Colonic mucosa (tissue), 4 donors: ENCODE results near the gene GPC5. TPM values are rescaled to one million over a fixed set of nuclear protein-coding genes. Genes with fewer than 3 reads are reported as not detected.

ENCODE experiments used
- DNase-seq: peaks from one replicate; pipeline ENCODE4 v3.0.0-alpha.2; 2020
- H3K27ac ChIP-seq: fragments of 200-600 bp; one replicate; pipeline ENCODE4 v1.8.0; 2021
- H3K27me3 ChIP-seq: fragments of 200-600 bp; one replicate; pipeline ENCODE4 v1.8.0; 2021
- H3K36me3 ChIP-seq: fragments of 200-600 bp; one replicate; pipeline ENCODE4 v1.8.0; 2021
- H3K4me1 ChIP-seq: fragments of 200-600 bp; one replicate; pipeline ENCODE4 v1.8.0; 2021; ENCODE audit warnings: mild to moderate bottlenecking
- H3K4me3 ChIP-seq: fragments of 200-600 bp; one replicate; pipeline ENCODE4 v1.8.0; 2021
- H3K9ac ChIP-seq, 2 donors: one replicate each; pipeline ENCODE4 v1.7.0; 2013; ENCODE audit warnings: control low read depth in 2 of 2, low read depth in 2 of 2, low read length in 2 of 2
- H3K9me3 ChIP-seq: fragments of 200-600 bp; one replicate; pipeline ENCODE4 v1.8.0; 2021
- intact Hi-C: fragments of 100-400 bp; cut with DNase I; formaldehyde crosslinking; loops from one replicate; pipeline ENCODE4 v1.14.1; 2022
- total RNA-seq, 2 donors: library from RNA; stranded (reverse); fragmentation: NEBNext Ultra II Directional in 1 of 2; extraction: Animal tissue kit (Norgen Biotek cat#: 25700) in 1 of 2; gene quantifications; one replicate each; pipeline ENCODE4 v1.2.1, GENCODE V29; 2021
- TF ChIP-seq, protein P1 (sequence below): fragments of 200-600 bp; IDR thresholded peaks from one replicate; pipeline ENCODE4 v1.8.0; 2022; ENCODE audit warnings: antibody characterized with exemption, mild to moderate bottlenecking
- donor health status: healthy.
- donor health status: DM: no; HTN: no; CAD: no.
- donor health status: DM: no; HTN: no; CAD: no.

The GPC5 gene
- total RNA-seq, 2 donors from 2014 or later: 0.42 TPM; not detected in 1

DNA sequence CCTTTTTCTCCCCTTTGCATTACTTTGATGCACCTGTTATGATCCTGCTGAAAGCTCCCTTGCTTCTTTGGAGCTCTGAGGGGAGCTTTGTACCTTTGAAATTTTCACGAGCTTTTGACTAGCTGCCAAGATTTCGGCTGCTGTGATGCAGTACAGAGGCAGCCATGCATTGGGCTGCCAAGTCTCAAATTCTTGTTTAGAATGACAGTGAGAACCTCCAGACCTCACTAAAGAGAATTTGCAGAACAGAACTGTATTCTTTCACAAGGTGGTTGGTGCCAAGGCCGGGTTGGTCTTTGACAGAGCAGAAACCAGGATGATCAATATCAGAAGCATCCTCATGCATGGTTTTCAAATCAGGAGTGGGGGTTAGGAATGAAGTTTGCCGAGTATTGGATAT lies 414.8 kb downstream of the GPC5 start:
- no peaks in the 10 kb centered on the region for H3K36me3 ChIP-seq
- no peak overlapping the region for H3K4me3 ChIP-seq
- no peaks in the 10 kb centered on the region for H3K27me3 ChIP-seq
- TF ChIP-seq, protein P1, sequence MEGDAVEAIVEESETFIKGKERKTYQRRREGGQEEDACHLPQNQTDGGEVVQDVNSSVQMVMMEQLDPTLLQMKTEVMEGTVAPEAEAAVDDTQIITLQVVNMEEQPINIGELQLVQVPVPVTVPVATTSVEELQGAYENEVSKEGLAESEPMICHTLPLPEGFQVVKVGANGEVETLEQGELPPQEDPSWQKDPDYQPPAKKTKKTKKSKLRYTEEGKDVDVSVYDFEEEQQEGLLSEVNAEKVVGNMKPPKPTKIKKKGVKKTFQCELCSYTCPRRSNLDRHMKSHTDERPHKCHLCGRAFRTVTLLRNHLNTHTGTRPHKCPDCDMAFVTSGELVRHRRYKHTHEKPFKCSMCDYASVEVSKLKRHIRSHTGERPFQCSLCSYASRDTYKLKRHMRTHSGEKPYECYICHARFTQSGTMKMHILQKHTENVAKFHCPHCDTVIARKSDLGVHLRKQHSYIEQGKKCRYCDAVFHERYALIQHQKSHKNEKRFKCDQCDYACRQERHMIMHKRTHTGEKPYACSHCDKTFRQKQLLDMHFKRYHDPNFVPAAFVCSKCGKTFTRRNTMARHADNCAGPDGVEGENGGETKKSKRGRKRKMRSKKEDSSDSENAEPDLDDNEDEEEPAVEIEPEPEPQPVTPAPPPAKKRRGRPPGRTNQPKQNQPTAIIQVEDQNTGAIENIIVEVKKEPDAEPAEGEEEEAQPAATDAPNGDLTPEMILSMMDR: no peak
- no peak for DNase-seq
- no peaks in the 10 kb centered on the region for H3K9me3 ChIP-seq
- H3K9ac ChIP-seq: no peak overlapping the region
- intact Hi-C loops: no loop called here
- no peak overlapping the region for H3K27ac ChIP-seq
- H3K4me1 ChIP-seq: no peaks in the 10 kb centered on the region

DNA sequence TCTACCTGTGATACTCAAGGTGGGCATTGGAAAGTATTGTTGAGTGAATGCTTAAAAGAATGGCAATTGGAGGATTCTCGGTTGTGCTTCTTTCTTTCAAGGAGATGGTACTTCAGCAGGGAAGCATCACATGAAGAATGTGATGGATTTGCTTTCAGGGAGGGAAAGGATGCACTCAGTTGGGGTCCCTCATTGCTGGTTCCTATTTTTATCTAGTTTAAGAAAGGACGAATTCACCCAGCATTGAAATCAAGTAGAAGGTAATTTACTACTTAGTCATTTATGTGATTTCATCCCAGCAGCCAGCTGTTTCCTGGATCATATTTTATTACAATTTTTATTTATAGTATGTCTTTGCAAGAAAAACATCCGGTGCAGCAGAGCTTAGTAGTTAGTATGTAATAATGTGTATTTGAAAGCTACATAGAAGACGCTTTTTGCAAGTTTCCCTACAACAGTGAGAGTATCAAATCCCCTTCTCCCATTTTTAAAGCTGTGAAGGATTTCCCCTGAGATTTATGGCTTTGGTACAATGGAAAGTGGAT lies 417.9 kb downstream of the GPC5 start:
- Histone ChIP-seq H3K36me3 (no peaks in the 10 kb centered on the region), H3K9me3 (no peaks in the 10 kb centered on the region), H3K9ac (no peak overlapping the region), H3K4me1 (no peaks in the 10 kb centered on the region), H3K4me3 (no peak overlapping the region), H3K27ac (no peak overlapping the region), H3K27me3 (no peaks in the 10 kb centered on the region)
- no peak for DNase-seq
- intact Hi-C loops: no loop called here
- TF ChIP-seq, protein P1: no peak

DNA sequence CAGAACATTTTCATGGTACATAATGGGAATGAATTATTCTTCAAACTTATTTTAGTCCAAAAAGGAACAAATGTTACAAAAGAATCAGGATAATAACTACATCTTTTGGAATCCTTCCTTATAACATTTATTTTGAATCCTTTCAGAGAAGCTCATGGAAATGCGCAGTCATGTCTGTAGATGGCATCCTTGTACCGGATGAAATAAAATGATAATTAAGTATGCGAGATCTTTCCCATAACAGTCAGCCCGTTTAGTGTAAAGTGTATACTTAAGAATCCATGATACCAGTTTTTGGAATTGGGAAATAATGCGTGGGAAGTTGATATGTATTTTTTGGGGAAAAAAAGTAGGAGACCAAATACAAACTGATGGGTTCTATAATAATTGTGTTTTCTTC lies 418.8 kb downstream of the GPC5 start:
- H3K4me1 ChIP-seq: no peaks in the 10 kb centered on the region
- H3K36me3 ChIP-seq: no peaks in the 10 kb centered on the region
- H3K27ac ChIP-seq: no peak overlapping the region
- TF ChIP-seq, protein P1: no peak
- no peaks in the 10 kb centered on the region for H3K9me3 ChIP-seq
- no peak overlapping the region for H3K9ac ChIP-seq
- no peak overlapping the region for H3K4me3 ChIP-seq
- no peaks in the 10 kb centered on the region for H3K27me3 ChIP-seq
- no peak for DNase-seq
- intact Hi-C loops: no loop called here

DNA sequence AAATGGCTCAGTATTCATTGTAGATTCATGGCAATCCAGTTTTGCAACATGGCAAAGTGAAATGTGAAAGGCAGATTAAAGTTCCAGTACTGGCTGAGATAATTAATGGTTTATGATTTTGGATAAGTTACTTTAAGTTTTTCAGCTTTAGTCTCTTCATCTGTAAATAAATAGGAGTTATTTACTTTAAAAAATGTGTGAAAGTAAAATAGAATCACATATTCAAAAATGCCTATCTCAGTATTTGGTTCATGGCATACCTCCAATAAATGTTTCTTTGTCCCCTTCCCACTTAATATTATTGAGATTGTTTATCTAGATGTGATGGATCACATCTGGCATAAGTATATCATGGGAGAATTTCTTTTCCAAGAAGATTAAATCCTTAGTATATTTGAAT lies 426.0 kb downstream of the GPC5 start:
- TF ChIP-seq, protein P1: no peak
- no peak overlapping the region for H3K27ac ChIP-seq
- no peaks in the 10 kb centered on the region for H3K9me3 ChIP-seq
- DNase-seq: no peak
- no peaks in the 10 kb centered on the region for H3K4me1 ChIP-seq
- H3K9ac ChIP-seq: no peak overlapping the region
- intact Hi-C loops: loop anchor here (2.0 kb wide), 1 partner anchor 36 kb away; no protein-coding TSS in a partner anchor
- H3K27me3 ChIP-seq: no peaks in the 10 kb centered on the region
- H3K36me3 ChIP-seq: no peaks in the 10 kb centered on the region
- H3K4me3 ChIP-seq: no peak overlapping the region

DNA sequence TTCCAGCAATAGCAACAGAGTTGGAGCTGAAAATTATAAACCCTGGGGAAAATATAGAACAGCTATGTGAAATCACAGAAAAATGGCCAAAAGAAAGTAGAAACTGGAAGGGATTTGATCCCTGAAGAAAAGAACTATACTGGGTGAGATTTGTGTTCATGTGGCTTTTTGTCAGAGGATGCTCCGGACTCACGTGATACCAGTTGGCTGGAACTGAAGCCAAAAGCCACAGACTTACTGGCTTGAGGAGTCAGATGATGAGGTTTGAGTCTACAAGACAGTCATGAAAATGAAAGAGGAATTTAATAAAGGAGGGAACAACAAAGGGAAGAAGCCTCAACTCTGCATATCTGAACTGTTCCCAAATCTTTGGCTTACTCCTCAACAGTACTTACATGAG lies 427.1 kb downstream of the GPC5 start:
- Histone ChIP-seq H3K9ac (no peak overlapping the region), H3K27ac (no peak overlapping the region), H3K4me1 (no peaks in the 10 kb centered on the region), H3K27me3 (no peaks in the 10 kb centered on the region), H3K9me3 (no peaks in the 10 kb centered on the region), H3K36me3 (no peaks in the 10 kb centered on the region), H3K4me3 (no peak overlapping the region)
- TF ChIP-seq, protein P1: no peak
- intact Hi-C loops: loop anchor here (2.0 kb wide), 1 partner anchor 37 kb away; no protein-coding TSS in a partner anchor
- no peak for DNase-seq
